Measurements from ENCODE around the gene PPM1M.

PPM1M gene

GRCh38 chr3:52238193-52238760, 7.3 kb upstream of the PPM1M start:
- in situ Hi-C loops (cut with MboI; ENCODE audit: low sequenced_read_pairs, unreplicated experiment), result loop anchor here (10.0 kb wide), 1 partner anchor 107 kb away; no protein-coding TSS in a partner anchor
- TF ChIP-seq, protein P1, sequence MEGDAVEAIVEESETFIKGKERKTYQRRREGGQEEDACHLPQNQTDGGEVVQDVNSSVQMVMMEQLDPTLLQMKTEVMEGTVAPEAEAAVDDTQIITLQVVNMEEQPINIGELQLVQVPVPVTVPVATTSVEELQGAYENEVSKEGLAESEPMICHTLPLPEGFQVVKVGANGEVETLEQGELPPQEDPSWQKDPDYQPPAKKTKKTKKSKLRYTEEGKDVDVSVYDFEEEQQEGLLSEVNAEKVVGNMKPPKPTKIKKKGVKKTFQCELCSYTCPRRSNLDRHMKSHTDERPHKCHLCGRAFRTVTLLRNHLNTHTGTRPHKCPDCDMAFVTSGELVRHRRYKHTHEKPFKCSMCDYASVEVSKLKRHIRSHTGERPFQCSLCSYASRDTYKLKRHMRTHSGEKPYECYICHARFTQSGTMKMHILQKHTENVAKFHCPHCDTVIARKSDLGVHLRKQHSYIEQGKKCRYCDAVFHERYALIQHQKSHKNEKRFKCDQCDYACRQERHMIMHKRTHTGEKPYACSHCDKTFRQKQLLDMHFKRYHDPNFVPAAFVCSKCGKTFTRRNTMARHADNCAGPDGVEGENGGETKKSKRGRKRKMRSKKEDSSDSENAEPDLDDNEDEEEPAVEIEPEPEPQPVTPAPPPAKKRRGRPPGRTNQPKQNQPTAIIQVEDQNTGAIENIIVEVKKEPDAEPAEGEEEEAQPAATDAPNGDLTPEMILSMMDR (IDR thresholded peaks at IDR 0.05; ENCODE audit: borderline replicate concordance, control extremely low read depth, extremely low read depth, insufficient read depth, missing control alignments), result no peak
- DNase-seq (ENCODE audit: low spot score), result no peak

DNA sequence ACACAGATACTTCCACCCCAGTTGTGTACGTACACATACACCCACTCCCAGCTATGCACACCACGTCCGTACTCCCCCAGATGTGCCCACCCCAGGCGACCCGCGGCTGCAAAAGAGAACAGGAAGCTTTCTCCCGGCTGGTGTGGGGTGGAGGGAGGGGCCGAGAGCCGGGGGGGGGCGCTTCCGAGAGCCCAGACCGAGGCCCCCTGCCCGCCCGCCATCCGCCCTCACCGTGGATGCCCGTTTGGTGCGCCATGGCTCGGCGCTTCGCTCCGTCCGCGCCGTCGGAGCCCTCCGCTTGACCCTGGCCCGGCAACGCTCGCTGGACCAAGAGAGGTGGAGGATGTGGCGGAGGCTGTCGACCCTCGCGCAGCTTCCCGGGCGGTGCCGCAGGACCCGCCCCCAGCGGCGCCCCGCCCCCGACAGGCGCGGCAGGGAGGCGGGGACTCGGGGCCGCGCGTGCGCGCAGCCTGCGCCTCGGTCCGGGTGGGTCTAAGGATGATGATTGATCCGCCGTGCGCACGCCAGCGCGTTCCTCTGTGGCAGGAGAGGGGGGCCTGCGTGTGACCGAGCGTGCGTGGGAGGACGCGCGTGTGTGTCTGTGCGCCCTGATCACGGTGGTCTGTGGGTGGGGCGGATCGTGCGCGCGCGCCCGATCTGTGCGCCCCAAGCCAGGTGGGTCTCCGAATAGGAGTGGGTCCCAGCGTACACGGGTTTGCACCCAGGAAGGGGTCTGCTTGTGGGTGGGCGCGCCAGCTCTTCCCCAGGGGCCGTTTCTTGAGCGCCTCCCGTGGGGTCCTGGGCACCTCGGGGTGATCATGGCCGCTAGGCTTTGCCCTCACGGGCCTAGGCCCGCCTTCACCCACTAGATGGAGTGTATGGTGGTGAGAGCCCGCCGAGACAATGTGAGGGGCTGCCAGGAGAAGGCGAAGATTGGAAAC, 6.5 kb upstream of the PPM1M start, which contains the start of gene TWF2:
Gene TWF2, minus strand, starts transcription at position 398 of the 941 bp plus-strand sequence. Its CDS starts 142 bp downstream, at position 256.
- DNase-seq (ENCODE audit: low spot score), result peak; percentile 98
- in situ Hi-C loops (cut with MboI; ENCODE audit: low sequenced_read_pairs, unreplicated experiment), result loop anchor here (10.0 kb wide), 1 partner anchor 106 kb away; no protein-coding TSS in a partner anchor
- TF ChIP-seq, protein P1 (IDR thresholded peaks at IDR 0.05; ENCODE audit: borderline replicate concordance, control extremely low read depth, extremely low read depth, insufficient read depth, missing control alignments), result peak; percentile 49

GRCh38 chr3:52240059-52240885, 5.3 kb upstream of the PPM1M start:
- TF ChIP-seq, protein P1 (IDR thresholded peaks at IDR 0.05; ENCODE audit: borderline replicate concordance, control extremely low read depth, extremely low read depth, insufficient read depth, missing control alignments), result peak; percentile 10
- in situ Hi-C loops (cut with MboI; ENCODE audit: low sequenced_read_pairs, unreplicated experiment), result no loop called here
- peak; percentile 42 for DNase-seq (ENCODE audit: low spot score)

DNA sequence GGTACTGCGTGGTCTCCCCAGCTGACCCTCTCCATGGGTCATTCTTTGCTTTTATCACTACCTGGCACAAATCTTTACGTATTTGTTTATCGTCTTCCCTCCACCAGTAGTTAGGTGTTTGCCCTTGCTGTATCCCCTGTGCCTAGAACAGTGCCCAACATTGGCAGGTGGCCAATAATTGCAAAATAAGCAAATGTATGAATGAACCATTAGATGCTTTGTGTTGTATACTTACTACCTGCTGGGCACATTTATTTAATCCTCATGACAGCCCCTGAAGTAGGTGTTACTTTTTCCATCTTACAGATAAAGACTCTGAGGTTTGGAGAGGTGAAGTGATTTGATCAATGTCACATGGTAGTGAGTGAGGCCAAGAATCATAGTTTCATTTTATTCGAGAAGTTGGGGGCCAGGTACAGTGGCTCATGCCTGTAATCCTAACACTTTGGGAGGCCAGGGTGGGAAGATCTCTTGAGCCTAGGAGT, 4.6 kb upstream of the PPM1M start:
- in situ Hi-C loops (cut with MboI; ENCODE audit: low sequenced_read_pairs, unreplicated experiment), result no loop called here
- TF ChIP-seq, protein P1 (IDR thresholded peaks at IDR 0.05; ENCODE audit: borderline replicate concordance, control extremely low read depth, extremely low read depth, insufficient read depth, missing control alignments), result no peak
- no peak for DNase-seq (ENCODE audit: low spot score)

- no peak for DNase-seq (ENCODE audit: low spot score)
- in situ Hi-C loops (cut with MboI; ENCODE audit: low sequenced_read_pairs, unreplicated experiment), result no loop called here
- TF ChIP-seq, protein P1 (IDR thresholded peaks at IDR 0.05; ENCODE audit: borderline replicate concordance, control extremely low read depth, extremely low read depth, insufficient read depth, missing control alignments), result no peak
Measured at GRCh38 chr3:52242039-52242438, 3.5 kb upstream of the PPM1M start.

All from GM13976 (cell line).